Fibroblast of skin of abdomen (primary cell): ENCODE results near the gene EML6.
"Not testable (repeated sequence)": the region's sequence is repeated elsewhere in the genome, so short reads cannot be mapped to it uniquely, and the experiment has no call there.

Experiments used
- DNase-seq: peaks from one replicate; pipeline ENCODE4 v3.0.0-alpha.2; 2013

EML6 gene

GRCh38 chr2:54853616-54854310, 130.3 kb downstream of the EML6 start:
- DNase-seq, result no peak

GRCh38 chr2:54855434-54855833, 132.0 kb downstream of the EML6 start:
- DNase-seq, result peak; percentile 22

DNA sequence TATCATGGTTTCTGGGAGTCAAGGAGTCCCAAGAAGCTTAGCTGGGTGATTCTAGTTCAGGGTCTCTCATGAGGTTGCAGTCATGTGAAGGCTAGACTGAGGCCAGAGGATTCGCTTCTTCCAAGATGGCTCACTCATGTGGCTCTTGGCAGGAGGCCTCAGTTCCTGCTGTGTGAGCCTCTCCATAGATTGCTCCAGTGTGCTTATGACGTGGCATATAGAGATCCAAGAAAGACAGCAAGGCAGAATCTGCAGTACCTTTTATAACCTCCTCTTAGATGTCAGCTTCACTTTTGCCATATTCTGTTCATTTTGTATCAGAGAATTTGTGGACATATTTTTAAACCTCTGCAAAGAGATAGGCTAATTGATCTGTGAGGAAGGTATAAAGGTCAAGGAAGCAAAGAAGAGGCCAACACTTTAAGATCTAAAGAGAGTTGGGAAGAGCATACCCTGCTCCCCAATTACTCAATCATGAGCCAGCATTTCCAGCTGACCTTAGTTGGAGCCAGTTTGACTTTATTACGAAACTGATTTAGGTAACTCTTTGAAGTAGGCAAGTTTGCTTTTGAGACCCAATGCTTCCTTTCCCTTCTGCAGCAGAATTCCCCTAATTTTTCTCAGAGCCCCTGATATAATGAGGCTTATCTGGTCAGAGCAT, 134.7 kb downstream of the EML6 start:
- DNase-seq, result peak; percentile 35

DNA sequence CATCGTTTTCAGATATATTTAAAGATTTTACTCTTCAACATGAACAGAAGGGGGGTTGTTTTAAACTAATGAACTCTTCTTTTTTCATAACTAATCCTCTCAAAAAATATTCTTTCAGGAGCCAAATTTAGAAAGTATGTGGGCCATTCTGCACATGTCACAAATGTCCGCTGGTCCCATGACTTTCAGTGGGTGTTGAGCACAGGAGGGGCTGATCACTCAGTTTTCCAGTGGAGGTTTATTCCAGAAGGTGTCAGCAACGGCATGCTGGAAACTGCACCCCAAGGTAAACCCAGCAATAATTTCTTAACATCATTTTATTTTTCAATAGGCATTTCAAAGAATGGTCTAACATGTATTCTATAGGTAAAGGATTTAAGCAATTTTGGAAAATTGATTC, 136.0 kb downstream of the EML6 start:
- no peak for DNase-seq

GRCh38 chr2:54859997-54860701, 136.7 kb downstream of the EML6 start:
- DNase-seq, result peak; percentile 85

DNA sequence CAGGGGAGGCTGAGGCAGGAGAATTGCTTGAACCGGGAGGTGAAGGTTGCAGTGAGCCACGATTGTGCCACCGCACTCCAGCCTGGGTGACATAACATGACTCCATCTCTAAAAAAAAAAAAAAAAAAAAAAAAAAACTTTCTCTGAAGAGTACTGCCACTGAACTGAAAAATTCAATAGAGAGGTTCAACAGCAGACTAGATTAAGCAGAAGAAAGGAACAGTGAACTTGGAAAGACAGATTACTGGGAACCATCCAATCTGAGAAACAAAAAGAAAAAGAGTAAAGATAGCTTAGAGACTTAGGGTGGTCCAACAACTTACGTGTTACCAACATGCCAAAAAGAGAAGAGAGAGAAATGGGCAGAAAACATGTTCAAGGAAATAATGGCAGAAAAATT, 138.8 kb downstream of the EML6 start:
- no peak for DNase-seq

DNA sequence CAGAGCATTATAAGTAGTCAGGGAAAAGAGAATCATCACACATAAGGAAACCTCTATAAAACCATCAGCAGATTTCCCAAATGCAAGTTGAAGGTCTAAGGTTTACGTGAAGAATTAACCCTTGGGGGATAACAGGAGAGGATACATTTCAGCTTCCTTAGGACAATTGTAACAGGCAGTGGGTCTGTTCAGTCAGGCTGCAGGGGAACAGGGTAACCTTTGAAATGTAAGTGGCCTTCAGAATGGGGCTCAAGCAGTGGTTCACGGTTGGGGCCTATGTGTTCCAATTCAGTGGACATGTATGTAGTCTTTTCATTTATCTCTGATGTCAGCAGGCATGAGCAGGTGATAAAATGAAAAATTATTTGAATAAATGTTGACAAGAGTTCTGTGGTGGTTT, 139.3 kb downstream of the EML6 start:
- no peak for DNase-seq

GRCh38 chr2:54863660-54864059, 140.2 kb downstream of the EML6 start:
- no peak for DNase-seq

- no peak for DNase-seq
These were observed 140.6 kb downstream of the EML6 start for GRCh38 chr2:54864096-54864495.

- DNase-seq, result no peak
These were observed 141.3 kb downstream of the EML6 start for GRCh38 chr2:54864727-54865126.

DNA sequence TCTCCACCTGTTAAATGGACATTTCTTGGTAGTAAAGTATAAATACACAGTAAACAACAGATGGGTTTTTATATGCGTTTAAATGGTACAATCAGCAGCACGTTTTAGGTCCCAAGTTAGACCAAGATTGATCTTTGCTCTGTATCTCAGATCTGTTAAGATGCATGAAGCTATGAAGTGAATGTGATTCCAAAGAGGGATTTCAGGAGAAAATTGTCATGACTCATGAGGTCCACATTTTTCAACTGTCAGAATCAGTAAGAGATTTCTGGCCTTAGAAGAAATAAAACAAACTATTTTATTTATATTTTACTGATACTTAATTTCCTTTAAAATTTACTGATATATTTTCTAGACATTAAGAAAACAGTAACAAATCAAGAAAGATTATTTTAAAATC, 142.7 kb downstream of the EML6 start:
- no peak for DNase-seq

GRCh38 chr2:54866868-54867267, 143.4 kb downstream of the EML6 start:
- no peak for DNase-seq

DNA sequence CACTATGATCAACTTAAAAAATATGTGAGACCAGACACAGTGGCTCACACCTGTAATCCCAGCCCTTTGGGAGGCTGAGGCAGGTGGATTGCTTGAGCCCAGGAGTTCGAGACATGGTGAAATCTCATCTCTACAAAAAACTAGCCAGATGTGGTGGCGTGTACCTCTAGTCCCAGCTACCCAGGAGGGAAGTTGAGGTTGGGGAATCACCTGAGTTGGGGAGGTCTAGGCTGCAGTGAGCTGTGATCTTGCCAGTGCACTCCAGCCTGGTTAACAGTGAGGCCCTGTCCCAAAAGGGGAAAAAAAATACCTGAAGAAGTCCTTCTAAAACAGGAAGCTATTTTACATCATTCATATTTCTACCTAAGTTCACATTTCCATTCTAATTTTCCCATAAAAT, 144.0 kb downstream of the EML6 start:
- DNase-seq, result no peak

DNA sequence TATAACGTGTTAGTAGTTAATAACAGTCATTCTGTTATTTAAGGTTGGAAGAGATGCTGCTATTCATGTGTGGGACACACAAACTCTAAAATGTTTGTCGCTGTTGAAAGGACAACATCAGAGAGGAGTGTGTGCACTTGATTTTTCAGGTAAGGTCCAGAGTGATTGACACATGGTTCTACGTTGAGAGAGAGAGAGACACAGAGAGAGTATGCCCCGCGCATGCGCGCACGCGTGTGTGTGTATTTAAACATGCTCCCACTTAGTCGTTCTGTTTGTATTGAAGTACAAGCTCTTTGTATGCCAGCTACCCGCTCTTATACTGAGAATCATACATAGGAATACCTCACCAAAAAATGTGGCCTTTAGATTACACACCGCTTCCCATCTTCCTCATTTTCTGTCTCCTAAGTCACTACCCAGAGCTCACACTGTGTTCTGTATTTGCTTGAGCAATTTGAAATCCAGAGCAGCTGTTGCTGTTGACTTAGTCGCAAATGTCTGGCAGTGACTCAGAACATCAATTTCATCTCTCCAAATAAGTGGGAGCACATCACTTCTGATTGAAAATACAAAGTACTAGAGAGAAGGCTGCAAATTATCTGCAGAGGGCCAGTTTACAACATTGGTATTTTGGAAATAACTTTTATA, 148.1 kb downstream of the EML6 start:
- DNase-seq, result peak; percentile 50

DNA sequence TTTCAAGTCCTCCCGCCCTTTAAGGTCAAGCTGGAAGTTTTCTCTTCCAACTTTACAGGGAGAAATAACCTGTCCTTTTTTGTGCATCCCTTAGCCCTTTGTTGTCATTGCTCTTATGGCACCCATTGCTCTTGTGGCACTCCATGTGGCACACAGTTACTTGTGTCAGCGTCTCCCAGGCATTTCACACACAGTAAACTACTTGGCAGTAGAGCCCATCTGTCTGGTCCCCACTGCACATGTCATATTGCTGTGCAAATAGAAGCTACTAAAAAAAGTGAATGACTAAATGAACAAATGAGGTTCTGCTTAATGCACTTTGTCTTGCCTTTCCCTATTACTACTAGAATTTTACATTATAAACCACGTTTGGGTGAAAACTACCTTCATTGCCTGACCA, 149.3 kb downstream of the EML6 start:
- DNase-seq, result no peak

- not testable (repeated sequence) for DNase-seq
These were observed 149.8 kb downstream of the EML6 start for GRCh38 chr2:54873236-54873635.

- DNase-seq, result no peak
These were observed 153.3 kb downstream of the EML6 start for GRCh38 chr2:54876764-54877163.

DNA sequence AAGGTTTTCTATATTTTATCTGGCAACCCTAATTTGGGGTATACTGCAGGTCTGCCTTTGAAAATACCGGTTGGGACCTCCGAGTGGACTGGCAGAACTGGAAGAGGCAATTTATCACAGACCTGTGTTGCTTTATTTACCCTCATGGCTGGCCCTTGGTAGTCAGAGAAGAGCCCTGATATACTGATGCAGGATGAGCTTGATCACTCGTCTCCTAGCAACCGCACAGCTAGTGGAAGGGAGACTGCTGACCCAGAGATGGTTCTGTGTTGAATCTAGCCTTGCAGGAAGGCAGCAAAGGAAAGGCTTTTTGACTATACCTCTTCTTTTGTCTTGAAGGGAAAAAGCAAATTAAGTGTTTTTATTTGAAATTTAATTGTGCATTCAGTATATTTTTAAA, 154.7 kb downstream of the EML6 start:
- DNase-seq, result no peak

DNA sequence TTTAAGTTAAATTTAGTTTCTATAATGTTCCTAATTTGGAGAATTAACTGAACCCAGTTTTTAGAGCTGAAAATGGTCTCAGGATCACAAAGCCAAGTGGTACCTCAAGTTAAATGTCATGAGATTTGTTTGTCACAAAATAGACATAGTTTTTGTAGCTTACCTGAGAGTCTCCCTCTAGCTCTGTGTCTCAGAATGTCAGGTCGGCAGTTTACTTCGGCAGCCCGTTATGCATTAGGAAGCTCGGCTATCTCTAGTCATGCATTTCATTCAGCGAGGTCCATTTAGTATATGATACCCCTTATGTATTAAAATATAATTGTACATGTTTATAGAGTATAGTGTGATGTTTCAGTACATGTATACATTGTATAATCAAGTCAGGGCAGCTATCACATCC, 155.6 kb downstream of the EML6 start:
- no peak for DNase-seq

GRCh38 chr2:54879598-54880332, 156.3 kb downstream of the EML6 start:
- no peak for DNase-seq

GRCh38 chr2:54880428-54880827, 157.0 kb downstream of the EML6 start:
- peak; percentile 36 for DNase-seq

DNA sequence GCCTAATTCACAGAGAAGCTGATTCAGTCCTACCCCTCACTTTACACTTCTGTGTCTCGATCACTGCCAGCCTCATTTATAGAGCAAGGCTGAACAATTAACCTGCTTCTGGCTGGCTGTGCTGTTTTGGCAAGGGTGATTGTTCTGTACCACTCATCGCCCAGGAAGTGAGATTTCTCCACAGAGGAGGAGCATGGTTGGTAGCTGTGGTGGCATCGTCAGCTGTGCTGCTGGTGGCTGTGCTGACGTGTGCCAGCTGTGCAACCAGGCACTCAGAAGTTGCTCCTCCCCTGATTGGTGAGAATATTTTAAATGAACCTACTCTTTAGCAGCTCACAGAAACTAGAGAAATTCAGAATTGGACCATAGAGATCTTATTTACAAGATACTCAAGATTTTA, 158.3 kb downstream of the EML6 start:
- DNase-seq, result no peak

GRCh38 chr2:54885891-54886290, 162.4 kb downstream of the EML6 start:
- no peak for DNase-seq
